Skeletal muscle tissue (tissue), 4 donors: ENCODE results near the gene GNAI2. TPM values are rescaled to one million over a fixed set of nuclear protein-coding genes. Genes with fewer than 3 reads are reported as not detected.
"Not testable (repeated sequence)": the region's sequence is repeated elsewhere in the genome, so short reads cannot be mapped to it uniquely, and the experiment has no call there.

Experiments
- H3K27ac ChIP-seq: one replicate; pipeline ENCODE4 v1.7.0; 2013; ENCODE audit warnings: mild to moderate bottlenecking, low read depth, low read length, inconsistent platforms
- H3K27me3 ChIP-seq, 3 donors: one replicate each; pipeline ENCODE4 v1.7.0; 2013; ENCODE audit warnings: low read length in 3 of 3; ENCODE audit not compliant: control insufficient read depth in 3 of 3, insufficient read depth in 3 of 3
- H3K36me3 ChIP-seq, 3 donors: one replicate each; pipeline ENCODE4 v1.7.0; 2013; ENCODE audit warnings: low read length in 3 of 3; ENCODE audit not compliant: control insufficient read depth in 3 of 3, insufficient read depth in 3 of 3
- H3K4me1 ChIP-seq, 3 donors: one replicate each; pipeline ENCODE4 v1.7.0; 2013; ENCODE audit warnings: low read length in 3 of 3, mild to moderate bottlenecking in 3 of 3; ENCODE audit not compliant: control insufficient read depth in 3 of 3, insufficient read depth in 3 of 3
- H3K4me3 ChIP-seq, 3 donors: one replicate each; pipeline ENCODE4 v1.7.0; 2013; ENCODE audit warnings: low read length in 3 of 3
- H3K9ac ChIP-seq, 3 donors: one replicate each; pipeline ENCODE4 v1.7.0; 2013; ENCODE audit warnings: low read length in 3 of 3, mild to moderate bottlenecking in 3 of 3, moderate library complexity in 2 of 3, low read depth in 1 of 3
- H3K9me3 ChIP-seq, 3 donors: one replicate each; pipeline ENCODE4 v1.7.0; 2013; ENCODE audit warnings: low read length in 3 of 3; ENCODE audit not compliant: control insufficient read depth in 3 of 3
- total RNA-seq: library from RNA; depleted of rRNA; stranded (reverse); fragments of >200 nt; gene quantifications from one replicate; pipeline ENCODE4 v1.2.3, GENCODE V29; 2014
- donor health status: Osteomylitis.

Gene GNAI2
- total RNA-seq, 1 donor from 2014 or later: 78.8 TPM

DNA sequence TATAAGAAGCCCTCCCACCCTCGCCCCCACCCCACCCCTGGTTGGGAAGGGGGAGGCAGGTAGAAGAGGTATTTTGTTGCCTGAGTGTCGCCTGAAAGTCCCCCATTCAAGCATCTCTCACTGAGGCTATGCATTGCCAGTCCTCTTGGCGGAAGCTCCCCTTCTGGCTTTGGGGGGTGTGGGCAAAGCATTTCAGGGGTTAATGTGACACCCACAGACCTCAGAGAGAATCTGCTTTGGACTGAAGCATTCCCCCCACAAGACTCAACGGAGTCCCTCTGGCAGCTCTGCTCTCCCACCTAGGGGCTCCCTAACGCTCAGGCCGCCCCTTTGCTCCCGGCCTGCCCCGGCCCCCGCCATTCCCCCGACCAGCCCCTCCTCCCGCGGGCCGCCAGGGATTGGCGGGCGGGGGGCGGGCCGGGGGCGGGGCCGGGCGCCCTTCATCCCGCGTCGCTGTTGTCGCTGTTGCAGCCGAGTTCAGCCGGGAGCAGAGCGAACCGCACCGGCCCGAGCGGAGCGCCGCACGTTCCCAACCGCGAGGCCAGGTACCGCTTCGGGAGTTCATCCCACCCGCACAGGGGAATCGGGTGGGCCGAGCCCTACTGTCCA lies 31.1 kb upstream of the GNAI2 start, which contains the start of gene SLC38A3:
TSS of gene SLC38A3 (plus strand) at position 468 of the 609 bp plus-strand sequence. CDS start 8,929 bp downstream, outside the sequence.
- Histone ChIP-seq H3K27ac (peak within 1 kb of the TSS; percentile 88), H3K36me3 (no peaks in the 10 kb centered on the region), H3K9me3 (no peaks in the 10 kb centered on the region), H3K9ac (peak within 1 kb of the TSS; percentile 82 to 95 (median 86)), H3K27me3 (peaks cover 3 to 16% (median 15%) of the 10 kb centered on the region in 3 donors), H3K4me3 (peak within 1 kb of the TSS; percentile 73 to 82 (median 73)), H3K4me1 (peaks cover 26 to 55% (median 55%) of the 10 kb centered on the region in 3 donors)

DNA sequence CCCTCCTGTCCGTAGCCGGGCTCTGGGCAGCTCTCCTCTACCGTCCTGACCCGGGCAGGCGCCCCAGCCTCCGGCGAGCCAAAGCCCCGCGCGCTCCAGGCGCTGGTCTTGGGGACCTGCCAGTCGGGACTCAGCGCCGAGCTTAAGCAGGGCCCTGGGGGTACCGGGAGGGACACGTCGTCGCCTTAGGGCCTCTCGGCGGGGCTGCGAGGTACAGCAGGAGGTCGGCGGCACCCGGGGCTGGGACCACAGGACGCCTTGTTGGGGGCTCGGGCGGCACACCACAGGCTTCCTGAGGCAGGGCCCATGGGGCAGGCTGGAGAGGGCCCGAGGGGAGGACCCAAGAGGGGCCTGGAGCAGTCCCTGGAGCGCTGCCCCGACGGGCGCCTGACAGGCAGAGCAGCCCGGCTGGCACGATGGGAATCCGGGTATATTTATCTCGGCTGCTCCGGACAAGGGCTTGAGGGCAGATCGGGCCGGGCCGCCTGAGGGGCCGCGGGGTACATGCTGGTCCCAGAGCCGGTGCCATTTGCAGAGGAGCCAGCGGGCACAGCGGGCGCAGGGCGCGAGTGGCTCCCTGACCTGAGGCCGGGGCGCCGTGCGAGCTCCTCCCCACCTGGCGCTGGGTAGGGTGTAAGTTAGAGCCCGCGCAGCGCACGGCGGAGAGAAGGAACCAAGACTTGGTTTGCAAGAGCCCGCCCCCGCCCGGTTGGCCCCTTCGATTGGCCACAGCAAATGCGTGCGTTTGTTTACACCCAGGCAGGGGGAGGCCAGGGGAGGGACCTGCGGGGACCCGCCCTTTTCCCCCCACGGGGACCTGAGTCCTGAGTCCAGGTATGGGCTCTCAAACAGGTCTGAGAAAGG lies 30.4 kb upstream of the GNAI2 start:
- Histone ChIP-seq H3K27me3 (peaks cover 3 to 16% (median 15%) of the 10 kb centered on the region in 3 donors), H3K27ac (peak overlapping the region; percentile 88), H3K4me3 (peak overlapping the region; percentile 73 to 82 (median 73)), H3K4me1 (peaks cover 26 to 62% (median 56%) of the 10 kb centered on the region in 3 donors), H3K9ac (peak overlapping the region; percentile 82 to 95 (median 86)), H3K36me3 (no peaks in the 10 kb centered on the region), H3K9me3 (no peaks in the 10 kb centered on the region)

DNA sequence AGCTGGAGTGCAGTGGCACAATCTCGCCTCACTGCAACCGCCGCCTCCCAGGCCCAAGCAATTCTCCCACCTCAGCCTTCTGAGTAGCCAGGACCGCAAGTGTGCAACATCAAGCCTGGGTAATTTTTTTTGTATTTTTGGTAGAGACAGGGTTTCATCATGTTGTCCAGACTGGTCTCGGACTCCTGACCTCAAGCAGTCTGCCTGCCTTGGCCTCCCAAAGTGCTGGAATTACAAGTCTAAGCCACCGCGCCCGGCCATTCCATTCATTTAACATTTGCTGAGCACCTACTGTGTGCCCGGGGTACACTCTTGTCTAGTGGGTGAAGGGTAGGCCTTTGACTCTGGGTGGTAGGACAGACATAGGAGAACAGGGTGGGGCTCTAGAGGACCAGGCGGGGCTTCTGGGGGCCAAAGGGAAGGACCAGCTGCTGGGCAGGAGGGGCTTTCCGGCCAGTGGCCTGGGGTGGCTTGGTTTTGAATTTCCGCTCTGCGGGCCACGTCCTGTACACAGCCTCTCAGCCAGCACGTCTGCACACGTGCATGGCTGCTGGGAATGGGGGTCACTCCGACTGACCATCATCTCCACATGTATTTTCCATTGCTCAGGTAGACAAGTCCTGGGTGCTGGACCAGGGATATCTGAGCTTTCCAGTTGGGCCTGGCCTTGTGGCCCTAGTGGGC lies 28.5 kb upstream of the GNAI2 start:
- H3K27ac ChIP-seq: no peak overlapping the region
- peak overlapping the region in 1 of 3 donors; percentile 52 for H3K4me3 ChIP-seq

GRCh38 chr3:50208677-50209344 lies 27.2 kb upstream of the GNAI2 start:
- no peaks in the 10 kb centered on the region for H3K36me3 ChIP-seq
- peaks cover 0 to 7% (median 5%) of the 10 kb centered on the region in 3 donors for H3K27me3 ChIP-seq
- peaks cover 29 to 83% (median 69%) of the 10 kb centered on the region in 3 donors for H3K4me1 ChIP-seq
- H3K9me3 ChIP-seq: no peaks in the 10 kb centered on the region
- peak overlapping the region in 1 of 3 donors; percentile 40 for H3K9ac ChIP-seq
- no peak overlapping the region for H3K27ac ChIP-seq
- no peak overlapping the region for H3K4me3 ChIP-seq

More for the DNA sequence above, 28.5 kb upstream of the GNAI2 start:
- Histone ChIP-seq H3K4me1 (peaks cover 28 to 76% (median 67%) of the 10 kb centered on the region in 3 donors), H3K36me3 (no peaks in the 10 kb centered on the region), H3K9ac (peak overlapping the region in 1 of 3 donors; percentile 95), H3K9me3 (no peaks in the 10 kb centered on the region), H3K27me3 (peaks cover 3 to 16% (median 11%) of the 10 kb centered on the region in 3 donors)

GRCh38 chr3:50210176-50210509 lies 25.9 kb upstream of the GNAI2 start:
- Histone ChIP-seq H3K4me3 (no peak overlapping the region), H3K27me3 (no peaks in the 10 kb centered on the region), H3K27ac (no peak overlapping the region), H3K9ac (peak overlapping the region in 1 of 3 donors; percentile 33), H3K9me3 (no peaks in the 10 kb centered on the region), H3K36me3 (peaks cover 0 to 5% (median 4%) of the 10 kb centered on the region in 3 donors), H3K4me1 (peaks cover 23 to 86% (median 72%) of the 10 kb centered on the region in 3 donors)

DNA sequence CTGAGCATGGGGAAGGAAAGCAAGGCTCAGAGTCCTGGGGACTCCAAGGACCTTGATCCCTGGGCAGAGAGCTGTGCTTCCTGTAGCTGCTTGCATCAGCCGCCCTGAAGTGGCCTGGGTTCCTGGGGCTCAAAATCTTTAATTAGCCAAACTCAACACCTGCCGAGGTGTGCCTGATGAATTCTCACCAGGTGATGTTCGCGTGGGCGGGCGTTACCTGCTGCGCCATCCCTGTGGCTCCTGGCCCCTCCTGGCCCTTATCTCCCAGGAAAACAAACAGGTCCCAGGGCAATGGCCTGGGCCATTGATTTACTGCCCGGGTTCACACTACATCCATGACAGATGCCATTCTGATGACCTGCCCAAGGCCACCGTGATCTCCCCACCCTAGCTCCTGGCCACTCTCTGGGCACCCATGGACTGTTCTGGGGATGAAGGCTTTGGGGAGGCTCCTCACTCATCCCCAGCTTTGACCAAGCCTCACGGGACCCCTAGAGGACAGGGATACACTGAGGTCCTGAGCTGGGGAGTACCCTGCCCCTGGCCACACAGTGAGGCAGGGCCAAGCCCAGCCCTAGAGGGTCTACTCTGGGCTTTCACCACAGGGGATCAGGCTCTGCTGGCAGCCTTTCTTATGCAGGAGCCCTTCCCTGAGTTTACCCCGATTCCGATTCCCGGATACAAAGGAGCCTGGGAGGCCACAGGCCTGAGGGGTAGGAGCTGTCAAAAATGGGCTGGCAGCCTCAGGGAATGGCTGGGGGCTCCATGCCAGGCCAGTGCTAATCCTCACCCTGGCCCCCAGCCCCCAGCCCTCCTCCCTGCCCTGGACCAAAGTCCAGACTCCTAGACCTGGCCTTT lies 25.3 kb upstream of the GNAI2 start:
- Histone ChIP-seq H3K27ac (no peak overlapping the region), H3K9me3 (no peaks in the 10 kb centered on the region), H3K36me3 (peaks cover 0 to 6% (median 5%) of the 10 kb centered on the region in 3 donors), H3K27me3 (no peaks in the 10 kb centered on the region), H3K4me1 (peaks cover 23 to 87% (median 66%) of the 10 kb centered on the region in 3 donors), H3K9ac (peak overlapping the region in 1 of 3 donors; percentile 33), H3K4me3 (no peak overlapping the region)

- H3K27me3 ChIP-seq, H3K27ac ChIP-seq: not testable (repeated sequence)
Measured at GRCh38 chr3:50211368-50211717, 24.7 kb upstream of the GNAI2 start.

DNA sequence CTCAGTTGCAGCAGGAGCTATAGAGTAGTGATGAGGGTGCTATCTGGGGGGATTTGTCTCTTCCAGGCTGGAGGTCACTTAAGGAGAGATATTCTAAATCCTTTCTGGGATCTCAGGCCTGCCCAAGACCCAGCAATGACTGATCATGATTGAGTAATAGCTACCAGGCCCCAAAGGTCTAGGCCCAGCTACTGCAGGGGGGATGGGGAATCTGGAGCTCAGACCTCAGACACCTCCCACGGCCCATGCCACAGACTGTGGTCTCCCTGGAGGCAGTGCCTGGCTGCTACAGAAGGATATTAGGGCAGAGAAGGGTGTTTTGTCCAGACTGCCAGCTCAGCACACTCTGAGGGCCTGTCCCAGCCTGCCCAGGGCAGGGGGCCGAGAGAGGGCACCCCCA lies 24.1 kb upstream of the GNAI2 start:
- Histone ChIP-seq H3K9me3 (no peaks in the 10 kb centered on the region), H3K4me3 (no peak overlapping the region), H3K9ac (peak overlapping the region in 2 of 3 donors; percentile 33 to 69), H3K27me3 (no peaks in the 10 kb centered on the region), H3K4me1 (peaks cover 13 to 77% (median 54%) of the 10 kb centered on the region in 3 donors), H3K36me3 (peaks cover 0 to 8% (median 5%) of the 10 kb centered on the region in 3 donors), H3K27ac (no peak overlapping the region)

More at GRCh38 chr3:50211368-50211717, 24.7 kb upstream of the GNAI2 start:
- peaks cover 19 to 82% (median 60%) of the 10 kb centered on the region in 3 donors for H3K4me1 ChIP-seq
- H3K9ac ChIP-seq, H3K4me3 ChIP-seq, H3K9me3 ChIP-seq, H3K36me3 ChIP-seq: not testable (repeated sequence)
